ENCODE data around the gene APOD. TPM values are rescaled to one million over a fixed set of nuclear protein-coding genes. Genes with fewer than 3 reads are reported as not detected.

The APOD gene
- total RNA-seq, 1 donor from 2014 or later = 3.4 TPM

GRCh38 chr3:195571361-195571760 lies 12.4 kb downstream of the APOD start:
- Mint-ChIP-seq H3K27me3 (ENCODE audit: insufficient read depth) (peaks cover 7% of the 10 kb centered on the region), H3K4me1 (ENCODE audit: low read depth) (peaks cover 11% of the 10 kb centered on the region), H3K36me3 (ENCODE audit: low read depth) (no peaks in the 10 kb centered on the region), H3K27ac (no peak overlapping the region), H3K9me3 (no peaks in the 10 kb centered on the region), H3K4me3 (no peak overlapping the region)
- intact Hi-C loops (cut with micrococcal nuclease) = no loop called here
- DNase-seq (ENCODE audit: low spot score) = no peak

- Mint-ChIP-seq H3K36me3 (ENCODE audit: low read depth) (no peaks in the 10 kb centered on the region), H3K27ac (no peak overlapping the region), H3K9me3 (no peaks in the 10 kb centered on the region), H3K4me1 (ENCODE audit: low read depth) (peaks cover 11% of the 10 kb centered on the region), H3K27me3 (ENCODE audit: insufficient read depth) (peaks cover 7% of the 10 kb centered on the region), H3K4me3 (no peak overlapping the region)
- intact Hi-C loops (cut with micrococcal nuclease) = no loop called here
- DNase-seq (ENCODE audit: low spot score) = no peak
These were observed 12.8 kb downstream of the APOD start for GRCh38 chr3:195570912-195571311.

GRCh38 chr3:195570344-195570743 lies 13.4 kb downstream of the APOD start:
- H3K9me3 Mint-ChIP-seq = no peaks in the 10 kb centered on the region
- H3K36me3 Mint-ChIP-seq (ENCODE audit: low read depth) = no peaks in the 10 kb centered on the region
- no peak overlapping the region for H3K27ac Mint-ChIP-seq
- H3K4me3 Mint-ChIP-seq = no peak overlapping the region
- peaks cover 7% of the 10 kb centered on the region for H3K27me3 Mint-ChIP-seq (ENCODE audit: insufficient read depth)
- H3K4me1 Mint-ChIP-seq (ENCODE audit: low read depth) = peaks cover 11% of the 10 kb centered on the region
- DNase-seq (ENCODE audit: low spot score) = no peak
- intact Hi-C loops (cut with micrococcal nuclease) = no loop called here

GRCh38 chr3:195568630-195569029 lies 15.1 kb downstream of the APOD start:
- Mint-ChIP-seq H3K27me3 (ENCODE audit: insufficient read depth) (peaks cover 13% of the 10 kb centered on the region), H3K9me3 (no peaks in the 10 kb centered on the region), H3K27ac (no peak overlapping the region), H3K4me3 (no peak overlapping the region), H3K4me1 (ENCODE audit: low read depth) (peaks cover 11% of the 10 kb centered on the region), H3K36me3 (ENCODE audit: low read depth) (no peaks in the 10 kb centered on the region)
- DNase-seq (ENCODE audit: low spot score) = no peak
- intact Hi-C loops (cut with micrococcal nuclease) = no loop called here

- H3K4me1 Mint-ChIP-seq (ENCODE audit: low read depth) = peaks cover 11% of the 10 kb centered on the region
- H3K27ac Mint-ChIP-seq = no peak overlapping the region
- H3K36me3 Mint-ChIP-seq (ENCODE audit: low read depth) = no peaks in the 10 kb centered on the region
- intact Hi-C loops (cut with micrococcal nuclease) = no loop called here
- no peak overlapping the region for H3K4me3 Mint-ChIP-seq
- H3K27me3 Mint-ChIP-seq (ENCODE audit: insufficient read depth) = peaks cover 10% of the 10 kb centered on the region
- H3K9me3 Mint-ChIP-seq = no peaks in the 10 kb centered on the region
- no peak for DNase-seq (ENCODE audit: low spot score)
These were observed 16.9 kb downstream of the APOD start for GRCh38 chr3:195566797-195567196.

- Mint-ChIP-seq H3K36me3 (ENCODE audit: low read depth) (no peaks in the 10 kb centered on the region), H3K9me3 (no peaks in the 10 kb centered on the region), H3K27me3 (ENCODE audit: insufficient read depth) (peaks cover 10% of the 10 kb centered on the region), H3K4me1 (ENCODE audit: low read depth) (peaks cover 11% of the 10 kb centered on the region), H3K4me3 (no peak overlapping the region), H3K27ac (no peak overlapping the region)
- intact Hi-C loops (cut with micrococcal nuclease) = no loop called here
- no peak for DNase-seq (ENCODE audit: low spot score)
These were observed 18.0 kb downstream of the APOD start for GRCh38 chr3:195565716-195566115.

- no peak for DNase-seq (ENCODE audit: low spot score)
- H3K4me3 Mint-ChIP-seq = no peak overlapping the region
- peaks cover 10% of the 10 kb centered on the region for H3K27me3 Mint-ChIP-seq (ENCODE audit: insufficient read depth)
- no peak overlapping the region for H3K27ac Mint-ChIP-seq
- H3K36me3 Mint-ChIP-seq (ENCODE audit: low read depth) = no peaks in the 10 kb centered on the region
- intact Hi-C loops (cut with micrococcal nuclease) = no loop called here
- peaks cover 12% of the 10 kb centered on the region for H3K4me1 Mint-ChIP-seq (ENCODE audit: low read depth)
- H3K9me3 Mint-ChIP-seq = no peaks in the 10 kb centered on the region
These were observed 20.4 kb downstream of the APOD start for GRCh38 chr3:195563317-195563716.

- H3K27me3 Mint-ChIP-seq (ENCODE audit: insufficient read depth) = peaks cover 4% of the 10 kb centered on the region
- H3K36me3 Mint-ChIP-seq (ENCODE audit: low read depth) = no peaks in the 10 kb centered on the region
- intact Hi-C loops (cut with micrococcal nuclease) = loop anchor here (2.0 kb wide), 2 partner anchors 291 to 299 kb away; no protein-coding TSS in a partner anchor
- H3K27ac Mint-ChIP-seq = no peak overlapping the region
- no peak overlapping the region for H3K4me3 Mint-ChIP-seq
- H3K9me3 Mint-ChIP-seq = no peaks in the 10 kb centered on the region
- H3K4me1 Mint-ChIP-seq (ENCODE audit: low read depth) = peaks cover 21% of the 10 kb centered on the region
- no peak for DNase-seq (ENCODE audit: low spot score)
These were observed 23.9 kb downstream of the APOD start for GRCh38 chr3:195559723-195560409.

GRCh38 chr3:195558602-195559001 lies 25.1 kb downstream of the APOD start:
- Mint-ChIP-seq H3K9me3 (no peaks in the 10 kb centered on the region), H3K27ac (no peak overlapping the region), H3K4me3 (no peak overlapping the region), H3K27me3 (ENCODE audit: insufficient read depth) (peaks cover 3% of the 10 kb centered on the region), H3K4me1 (ENCODE audit: low read depth) (peaks cover 23% of the 10 kb centered on the region), H3K36me3 (ENCODE audit: low read depth) (no peaks in the 10 kb centered on the region)
- DNase-seq (ENCODE audit: low spot score) = no peak
- intact Hi-C loops (cut with micrococcal nuclease) = loop anchor here (2.0 kb wide), 2 partner anchors 292 to 300 kb away; no protein-coding TSS in a partner anchor

GRCh38 chr3:195557322-195557721 lies 26.4 kb downstream of the APOD start:
- H3K36me3 Mint-ChIP-seq (ENCODE audit: low read depth) = no peaks in the 10 kb centered on the region
- no peak for DNase-seq (ENCODE audit: low spot score)
- H3K27ac Mint-ChIP-seq = no peak overlapping the region
- H3K4me1 Mint-ChIP-seq (ENCODE audit: low read depth) = peaks cover 31% of the 10 kb centered on the region
- no peaks in the 10 kb centered on the region for H3K9me3 Mint-ChIP-seq
- peaks cover 3% of the 10 kb centered on the region for H3K27me3 Mint-ChIP-seq (ENCODE audit: insufficient read depth)
- intact Hi-C loops (cut with micrococcal nuclease) = no loop called here
- no peak overlapping the region for H3K4me3 Mint-ChIP-seq

- Mint-ChIP-seq H3K4me3 (no peak overlapping the region), H3K4me1 (ENCODE audit: low read depth) (peaks cover 36% of the 10 kb centered on the region), H3K36me3 (ENCODE audit: low read depth) (no peaks in the 10 kb centered on the region), H3K9me3 (no peaks in the 10 kb centered on the region), H3K27ac (no peak overlapping the region), H3K27me3 (ENCODE audit: insufficient read depth) (peaks cover 3% of the 10 kb centered on the region)
- no peak for DNase-seq (ENCODE audit: low spot score)
- intact Hi-C loops (cut with micrococcal nuclease) = no loop called here
These were observed 27.4 kb downstream of the APOD start for GRCh38 chr3:195556390-195556789.

GRCh38 chr3:195555110-195555509 lies 28.6 kb downstream of the APOD start:
- Mint-ChIP-seq H3K4me3 (peak overlapping the region; percentile 47), H3K36me3 (ENCODE audit: low read depth) (no peaks in the 10 kb centered on the region), H3K4me1 (ENCODE audit: low read depth) (peaks cover 49% of the 10 kb centered on the region), H3K27ac (peak overlapping the region; percentile 9), H3K27me3 (ENCODE audit: insufficient read depth) (peaks cover 3% of the 10 kb centered on the region), H3K9me3 (no peaks in the 10 kb centered on the region)
- intact Hi-C loops (cut with micrococcal nuclease) = no loop called here
- no peak for DNase-seq (ENCODE audit: low spot score)

GRCh38 chr3:195554458-195554857 lies 29.3 kb downstream of the APOD start:
- Mint-ChIP-seq H3K9me3 (no peaks in the 10 kb centered on the region), H3K36me3 (ENCODE audit: low read depth) (no peaks in the 10 kb centered on the region), H3K27ac (no peak overlapping the region), H3K4me3 (no peak overlapping the region), H3K4me1 (ENCODE audit: low read depth) (peaks cover 54% of the 10 kb centered on the region), H3K27me3 (ENCODE audit: insufficient read depth) (peaks cover 3% of the 10 kb centered on the region)
- intact Hi-C loops (cut with micrococcal nuclease) = no loop called here
- DNase-seq (ENCODE audit: low spot score) = no peak

GRCh38 chr3:195553268-195553667 lies 30.5 kb downstream of the APOD start:
- Mint-ChIP-seq H3K27me3 (ENCODE audit: insufficient read depth) (peaks cover 3% of the 10 kb centered on the region), H3K36me3 (ENCODE audit: low read depth) (peaks cover 2% of the 10 kb centered on the region), H3K9me3 (no peaks in the 10 kb centered on the region), H3K4me1 (ENCODE audit: low read depth) (peaks cover 55% of the 10 kb centered on the region), H3K27ac (no peak overlapping the region), H3K4me3 (no peak overlapping the region)
- intact Hi-C loops (cut with micrococcal nuclease) = no loop called here
- no peak for DNase-seq (ENCODE audit: low spot score)
